GM19397 (cell line): ENCODE measurements around the gene SFXN5.

ENCODE experiments used
- ATAC-seq: cut with Tn5 transposase; IDR thresholded peaks from one replicate; pipeline ENCODE4 v1.9.1; 2021; ENCODE audit warnings: mild to moderate bottlenecking, moderate library complexity; ENCODE audit not compliant: unreplicated experiment

The SFXN5 gene

DNA sequence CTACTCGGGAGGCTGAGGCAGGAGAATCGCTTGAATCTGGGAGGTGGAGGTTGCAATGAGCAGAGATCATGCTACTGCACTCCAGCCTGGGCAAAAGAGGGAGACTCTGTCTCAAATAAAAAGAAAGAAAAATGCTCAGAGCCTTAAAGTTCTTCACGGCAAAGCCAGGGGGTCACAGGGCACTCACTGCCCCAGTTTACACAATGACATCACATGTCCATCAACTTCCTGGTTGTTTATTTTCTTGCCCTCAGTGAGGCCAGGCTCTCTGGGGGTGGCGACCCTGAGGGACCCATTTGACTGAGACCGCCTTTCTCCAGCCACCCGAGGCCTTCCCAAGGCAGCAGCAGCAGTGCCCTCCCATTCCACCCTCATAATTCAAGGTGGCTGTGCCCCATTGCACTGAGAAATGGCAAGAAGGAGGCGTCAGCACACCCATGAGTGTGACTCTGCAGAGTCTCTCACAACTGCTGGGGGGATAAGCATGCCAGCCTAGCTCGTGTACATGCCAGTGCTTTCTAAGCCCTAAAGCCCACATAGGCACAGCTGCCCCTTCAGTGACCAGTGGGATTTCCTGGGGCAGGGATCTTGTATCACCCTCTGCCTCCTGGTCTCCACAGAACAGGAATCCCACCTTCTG lies 50.0 kb downstream of the SFXN5 start:
- no peak for ATAC-seq

DNA sequence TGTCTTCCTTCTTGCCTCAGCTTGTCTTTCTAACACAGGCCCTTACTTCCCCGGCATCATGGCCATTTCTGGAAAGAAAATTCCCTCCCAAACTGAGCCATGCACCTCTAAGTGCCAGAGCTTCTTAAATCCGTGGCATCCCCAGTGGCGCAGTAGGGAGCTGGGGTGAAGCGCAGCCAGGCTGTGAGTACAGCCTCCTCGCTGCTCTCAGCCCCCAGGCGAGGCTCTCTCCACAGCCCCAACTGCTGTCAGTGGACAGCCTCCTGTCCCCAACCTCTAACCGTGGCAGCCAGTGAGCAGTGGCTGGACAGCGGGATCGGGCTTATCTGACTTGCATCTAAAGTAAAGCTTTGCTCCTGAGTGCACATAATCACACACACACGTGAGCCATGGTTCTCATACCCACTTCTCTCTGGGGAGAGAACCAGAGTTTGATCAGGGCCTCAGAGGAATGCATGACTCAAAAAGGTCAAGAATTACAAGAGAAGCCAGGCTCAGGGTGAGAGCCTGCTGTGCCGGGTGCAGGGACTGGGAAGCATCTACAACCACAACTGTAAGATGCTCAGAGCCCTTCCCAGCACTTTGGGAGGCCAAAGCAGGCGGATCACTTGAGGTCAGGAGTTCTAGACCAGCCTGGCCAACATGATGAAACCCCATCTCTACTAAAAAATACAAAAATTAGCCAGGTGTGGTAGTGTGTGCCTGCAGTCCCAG lies 50.7 kb downstream of the SFXN5 start:
- no peak for ATAC-seq

DNA sequence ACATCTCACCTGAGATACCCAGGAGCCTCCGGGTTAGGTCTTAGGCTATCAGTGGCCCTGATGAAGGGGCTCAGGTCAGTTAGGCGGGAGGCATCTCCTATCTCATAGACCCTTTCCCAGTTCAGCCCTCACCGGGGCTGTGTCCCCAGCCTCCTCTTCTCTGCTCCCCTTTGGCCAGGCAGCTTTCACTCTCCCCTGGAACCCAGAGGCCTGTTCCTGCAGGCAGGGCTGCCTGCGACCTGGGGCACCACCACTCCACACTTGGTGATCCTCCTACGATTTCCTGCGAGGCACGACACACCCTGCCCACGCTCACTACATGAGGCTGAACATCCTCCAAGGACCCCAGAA lies 51.2 kb downstream of the SFXN5 start:
- no peak for ATAC-seq

DNA sequence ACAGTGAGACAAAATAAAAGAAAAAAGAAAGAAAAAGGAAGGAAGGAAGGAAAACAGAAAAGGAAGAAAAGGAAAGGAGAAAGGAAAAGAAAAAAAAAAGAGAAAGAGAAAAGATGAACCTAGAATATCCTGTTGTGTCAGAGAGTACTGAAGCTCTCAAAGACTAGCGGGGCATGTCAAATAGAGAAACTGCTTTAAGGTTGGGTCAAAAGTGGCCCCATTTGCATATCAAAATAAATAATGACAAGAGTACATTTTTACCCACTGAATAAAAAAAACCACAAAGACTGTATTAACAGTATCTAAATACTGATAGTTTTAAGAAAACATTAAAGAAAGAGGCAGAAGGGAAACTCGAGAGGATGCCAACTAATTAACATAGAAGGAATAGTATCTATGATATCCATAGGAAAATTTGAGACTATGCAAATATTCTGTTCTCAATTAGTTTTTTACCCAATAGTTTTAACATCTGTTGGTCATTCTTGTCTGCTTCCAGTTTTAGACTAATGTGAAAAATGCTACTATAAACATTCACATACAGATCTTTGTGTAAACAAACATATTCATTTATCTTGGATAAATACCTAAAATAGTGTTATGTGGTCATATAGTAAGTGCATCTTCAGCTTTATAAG lies 53.2 kb downstream of the SFXN5 start:
- ATAC-seq, result no peak

DNA sequence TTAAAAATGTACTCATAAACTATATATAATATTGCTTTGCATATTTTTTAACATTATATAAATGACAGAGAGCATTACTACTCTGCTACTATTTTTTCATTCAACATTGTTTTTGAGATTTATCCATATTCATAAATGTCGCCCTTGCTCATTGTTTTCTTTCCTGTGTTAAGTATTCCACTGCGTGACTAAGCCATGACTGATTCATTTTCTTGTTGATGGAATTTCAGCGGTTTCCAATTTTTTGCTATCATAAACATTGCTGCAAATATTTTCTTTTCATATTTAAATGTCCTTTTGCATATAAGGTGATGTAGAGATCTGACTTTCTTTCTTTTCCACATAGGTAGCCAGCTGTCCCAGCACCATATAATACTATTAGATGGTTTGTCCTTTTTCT lies 57.6 kb downstream of the SFXN5 start:
- ATAC-seq, result no peak

DNA sequence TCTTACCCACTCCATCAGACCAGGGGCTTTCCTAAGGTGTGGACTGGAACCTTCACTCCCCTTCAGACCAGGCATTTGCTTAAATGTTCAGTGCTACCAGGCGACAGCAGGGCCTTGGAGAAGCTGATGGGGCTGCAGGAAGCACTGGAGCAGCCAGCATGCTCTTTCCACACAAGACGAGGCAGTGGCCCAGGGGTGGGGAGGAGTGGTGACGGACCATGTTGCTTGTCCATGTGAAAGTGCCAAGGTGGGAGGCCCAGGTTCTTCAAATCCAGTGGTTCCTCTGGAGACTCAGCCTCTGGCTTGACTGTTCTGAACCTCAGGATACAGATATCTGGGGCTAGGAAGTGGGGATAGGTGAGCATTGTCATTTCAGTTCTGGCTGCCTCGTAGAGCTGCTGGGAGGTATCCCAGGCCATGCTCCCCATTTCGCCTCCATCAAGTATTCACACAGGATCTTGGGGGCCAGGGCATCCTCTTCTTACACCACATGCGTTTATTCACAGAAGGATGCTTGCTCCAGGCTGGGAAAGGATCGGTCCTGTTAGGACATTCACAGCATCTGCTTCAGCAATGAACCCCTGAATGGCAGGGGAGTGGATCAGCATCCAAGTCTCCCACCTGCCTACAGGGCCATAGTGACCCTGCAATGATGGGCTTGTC lies 62.2 kb downstream of the SFXN5 start:
- ATAC-seq, result no peak

DNA sequence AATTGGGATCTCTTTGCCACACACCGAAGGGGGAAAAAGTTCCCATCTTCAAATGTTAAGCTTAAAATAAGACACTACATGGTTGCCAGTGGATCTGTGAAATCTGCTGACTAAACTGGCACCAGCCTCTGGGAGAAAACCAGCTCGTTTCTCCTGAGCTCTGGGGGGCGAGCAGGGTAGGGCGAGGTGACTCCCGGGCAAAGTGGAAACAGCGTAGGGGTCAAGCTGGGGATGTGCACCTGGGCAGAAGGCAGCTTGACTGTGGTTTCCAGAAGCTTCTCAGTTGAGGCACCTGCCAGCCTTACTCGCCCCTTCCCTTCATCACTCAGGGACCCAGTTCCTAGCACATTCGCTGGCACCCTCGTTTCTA lies 62.8 kb downstream of the SFXN5 start:
- ATAC-seq, result no peak

DNA sequence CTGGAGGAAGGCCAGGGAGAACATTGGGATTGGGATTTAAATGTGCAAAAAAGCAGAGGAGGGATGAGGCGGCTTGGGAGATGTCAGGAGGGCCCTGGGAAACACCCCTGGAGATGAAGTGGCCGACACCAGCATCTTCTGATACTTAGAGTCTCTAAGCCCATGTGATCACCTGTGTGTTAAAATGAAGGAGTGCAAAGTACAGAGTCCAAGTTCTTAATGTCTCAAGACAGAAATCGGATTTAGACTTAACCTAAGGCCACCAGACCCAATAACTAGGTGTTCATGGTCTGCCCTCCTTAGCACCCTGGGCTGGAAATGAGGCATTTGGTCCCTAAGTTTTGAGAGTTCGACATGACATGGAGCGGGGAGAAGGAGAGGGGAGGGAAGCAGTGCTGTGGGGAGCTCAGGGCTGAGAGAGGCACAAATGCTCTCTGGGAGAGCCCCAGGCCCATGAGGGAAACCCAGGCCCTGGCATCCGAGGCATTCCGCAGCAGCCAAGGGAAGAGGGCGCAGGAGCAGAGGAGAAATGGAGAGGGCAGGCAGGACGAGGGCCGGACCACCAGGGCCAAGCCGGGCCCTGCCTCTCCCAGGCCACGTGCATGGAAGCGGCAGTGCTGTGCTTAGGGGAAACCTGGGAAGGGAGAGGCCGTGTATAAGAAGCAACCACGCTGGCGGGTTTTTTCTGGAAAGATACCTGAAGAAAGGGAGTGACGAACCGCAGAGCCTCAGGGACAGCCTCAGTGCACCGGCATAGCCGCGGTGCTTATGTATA lies 63.3 kb downstream of the SFXN5 start:
- no peak for ATAC-seq

DNA sequence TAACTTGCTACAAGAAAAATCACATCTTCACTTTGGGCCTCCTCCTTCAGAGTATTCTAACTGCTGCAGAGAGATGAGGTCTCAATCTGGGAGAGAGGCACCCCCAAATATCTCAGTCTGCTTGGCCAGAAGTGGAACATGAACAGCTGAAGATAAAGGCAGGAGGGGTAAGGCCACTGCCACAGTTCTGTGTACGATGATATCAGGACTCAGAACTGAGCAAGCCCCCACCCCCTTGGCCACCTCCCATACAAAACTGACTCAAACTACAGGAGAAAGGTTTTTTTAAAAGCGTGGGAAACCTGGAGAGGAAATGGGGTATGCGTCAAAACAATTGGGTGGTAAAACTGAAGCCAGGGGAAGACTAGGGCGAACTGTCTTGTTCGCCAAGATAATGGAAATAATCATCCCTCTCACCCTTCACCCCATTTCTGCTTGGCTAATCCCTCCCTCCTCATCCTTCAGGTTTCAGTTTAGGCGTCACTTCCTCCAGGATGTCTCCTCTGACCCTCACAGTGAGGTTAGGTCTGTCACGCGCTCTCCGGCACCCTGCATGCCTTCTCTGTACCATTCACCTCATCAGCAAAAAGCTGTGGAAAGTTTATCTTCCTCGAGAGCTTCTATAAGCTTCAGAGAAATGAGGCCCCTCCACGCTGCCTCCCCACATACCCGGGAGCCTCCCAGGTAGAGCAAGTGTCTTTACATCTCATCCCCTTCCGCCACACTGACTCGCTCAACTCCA lies 64.4 kb downstream of the SFXN5 start:
- no peak for ATAC-seq

DNA sequence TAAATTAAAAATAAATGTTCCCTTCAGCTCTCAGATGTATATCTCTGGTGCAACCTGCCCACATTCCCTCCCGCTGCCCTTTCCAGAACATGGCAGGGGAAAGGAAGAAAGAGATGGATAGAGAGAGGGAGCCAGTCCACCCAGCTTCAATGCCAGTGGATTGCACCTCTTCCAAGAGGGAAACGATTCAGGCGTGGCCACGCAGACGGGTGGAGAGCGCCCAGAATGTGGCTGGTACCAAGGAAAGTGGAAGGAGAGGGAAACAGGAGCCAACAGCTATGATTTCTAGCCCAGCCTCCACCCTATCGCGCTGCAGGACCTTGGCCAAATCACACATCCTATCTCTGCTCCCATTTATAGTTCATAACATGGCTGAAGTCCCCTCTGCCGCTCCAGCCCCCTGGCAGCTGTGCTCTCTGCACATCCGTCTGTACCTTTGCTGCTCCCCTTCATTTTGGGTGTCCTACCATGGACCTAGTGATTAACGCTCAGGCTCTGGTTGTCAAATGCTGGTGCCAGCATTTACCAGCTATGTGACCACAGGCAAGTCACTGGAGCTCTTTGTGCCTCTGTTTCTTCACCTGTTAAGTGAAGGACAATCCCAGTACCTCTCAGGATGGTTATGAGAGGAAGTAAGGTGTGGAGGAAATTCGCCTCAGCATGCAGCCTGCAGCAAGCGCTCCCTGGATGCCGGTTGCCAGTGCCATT lies 66.5 kb downstream of the SFXN5 start:
- ATAC-seq, result no peak

DNA sequence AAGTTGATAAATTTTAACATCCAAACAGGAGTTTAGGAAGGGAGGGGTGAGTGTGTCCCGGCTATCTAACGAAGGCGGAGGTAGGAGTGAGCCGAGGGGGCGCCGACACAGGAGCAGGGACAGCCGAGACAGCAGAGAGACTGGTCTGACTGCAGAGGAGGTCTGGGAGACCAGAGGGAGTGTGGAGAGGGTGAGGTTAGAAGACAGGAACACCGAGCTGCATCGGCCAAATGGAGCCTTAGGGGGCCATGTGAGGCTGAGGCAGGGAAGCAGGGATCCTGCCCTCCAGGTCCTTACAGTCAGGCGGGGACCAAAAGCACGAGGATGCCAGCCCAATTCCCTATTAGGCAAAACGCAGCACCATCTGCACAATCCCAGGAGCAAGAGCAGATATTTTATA lies 67.0 kb downstream of the SFXN5 start:
- ATAC-seq, result no peak

DNA sequence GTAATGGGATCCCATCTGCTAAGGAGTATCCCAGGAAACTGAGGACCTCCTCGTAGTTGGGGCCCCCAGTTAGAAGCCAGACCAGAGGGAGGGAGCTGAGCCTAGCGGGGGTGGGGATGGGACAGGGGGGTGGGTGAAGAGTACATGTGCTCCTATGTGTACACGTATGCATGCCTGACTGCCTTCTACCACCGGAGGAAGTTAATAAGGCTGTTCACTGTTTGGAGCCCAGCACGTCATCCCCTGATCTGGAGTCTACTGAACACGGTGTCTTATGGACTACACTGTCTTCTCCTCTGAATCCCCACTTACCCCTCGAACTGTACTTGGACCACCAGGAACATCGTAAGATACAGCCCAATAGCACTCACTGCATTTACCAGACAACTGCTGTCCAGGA lies 68.5 kb downstream of the SFXN5 start:
- ATAC-seq, result no peak

DNA sequence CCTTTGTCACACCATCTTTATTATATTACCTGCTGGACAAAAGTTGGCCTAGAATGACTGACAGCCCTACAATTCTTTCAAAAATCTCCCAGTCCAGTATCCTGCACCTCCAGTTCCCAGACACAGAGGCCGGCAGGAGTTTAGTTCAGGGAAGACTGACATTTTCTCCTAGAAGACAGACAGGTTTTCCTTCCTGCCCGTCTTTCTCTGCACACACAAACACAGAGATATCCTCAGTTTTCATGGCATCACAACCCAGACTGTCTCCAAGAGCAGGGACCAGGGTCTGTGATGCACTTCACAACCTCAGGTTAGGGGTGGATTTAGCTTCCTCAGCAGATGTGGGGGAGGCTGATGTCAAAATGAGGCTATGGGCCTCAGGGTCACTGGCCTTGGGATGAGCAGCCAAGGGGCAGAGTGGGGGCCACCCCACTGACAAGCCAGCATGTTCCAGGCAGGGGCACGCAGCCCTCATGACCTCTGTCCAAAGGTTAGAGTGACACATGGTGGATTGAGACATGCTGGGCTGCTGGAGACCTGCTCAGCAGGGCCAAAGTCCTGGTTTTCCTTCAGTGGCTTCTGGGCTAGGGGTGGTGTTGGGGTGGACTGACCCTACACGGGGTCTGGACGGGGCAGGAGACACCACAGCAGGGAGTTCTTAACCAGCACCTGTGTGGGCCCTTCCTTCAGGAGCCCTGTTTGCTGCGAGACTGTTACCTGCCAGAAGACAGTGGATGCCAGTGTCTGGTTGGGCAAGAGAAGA lies 70.5 kb downstream of the SFXN5 start:
- ATAC-seq, result no peak

DNA sequence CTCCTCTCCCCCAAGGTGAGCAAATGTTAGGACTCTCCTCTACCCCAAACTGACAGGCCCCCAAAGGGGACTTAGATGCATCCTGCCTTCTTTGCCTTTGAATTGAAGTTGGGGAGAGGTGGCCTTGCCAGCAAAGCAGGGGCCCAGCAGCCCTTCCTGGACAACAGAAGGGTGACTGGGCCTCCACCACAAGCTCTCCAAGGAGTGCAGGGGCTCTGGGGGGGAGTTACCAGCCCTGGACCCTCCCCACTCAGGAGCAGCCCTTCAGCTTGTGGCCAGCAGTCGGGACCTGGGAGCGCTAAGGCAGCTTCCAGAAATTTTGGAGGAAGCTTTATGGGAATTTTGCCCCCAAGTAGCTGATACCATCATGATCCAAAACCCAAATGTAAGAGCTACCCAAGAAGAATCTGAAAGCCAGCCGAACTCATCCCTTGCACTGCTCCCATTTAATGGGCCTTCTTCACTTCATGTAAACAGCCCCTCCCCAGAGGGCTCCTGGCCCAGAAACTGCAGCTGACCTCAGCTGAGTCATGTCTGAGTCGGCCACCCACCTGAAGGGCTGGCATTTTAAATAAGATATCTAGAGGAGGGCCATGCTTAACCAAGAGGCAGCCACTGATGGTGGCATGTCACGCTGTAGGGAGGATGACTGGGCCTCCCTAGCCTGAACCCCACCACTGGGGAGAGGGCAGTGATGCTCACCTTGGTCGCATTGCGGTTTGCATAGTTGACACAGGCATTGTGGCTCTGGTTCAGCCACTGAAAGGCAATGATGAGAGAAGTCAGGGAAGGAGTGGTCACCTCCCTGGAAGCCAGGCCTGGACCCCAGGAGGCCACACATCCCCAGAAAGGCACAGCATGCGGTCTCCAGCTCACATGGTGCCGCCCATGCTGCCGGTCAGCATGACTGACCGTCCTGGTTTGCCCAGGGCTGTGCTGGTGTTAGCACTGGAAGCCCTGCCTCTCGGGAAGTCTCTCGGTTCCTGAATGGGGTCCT lies 71.5 kb downstream of the SFXN5 start:
- ATAC-seq, result no peak

DNA sequence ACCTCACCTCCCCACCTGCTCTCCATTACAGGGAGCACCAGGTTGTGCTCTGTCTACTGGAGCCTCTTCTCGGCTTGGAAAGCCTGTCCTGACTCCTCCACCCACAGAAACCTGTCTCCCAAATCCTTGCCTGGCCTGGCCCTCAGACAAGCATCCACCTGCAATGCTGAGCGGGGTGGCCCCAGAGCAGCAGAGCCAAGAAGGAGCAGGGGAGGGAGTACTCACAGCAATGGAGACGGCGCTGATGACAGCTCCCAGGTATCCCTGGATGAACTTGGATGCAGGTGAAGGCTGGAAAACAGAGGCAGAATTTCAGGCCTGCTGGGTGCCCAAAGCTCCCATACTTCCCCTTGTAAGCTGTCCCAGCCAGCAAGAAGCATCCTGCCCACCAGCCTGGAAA lies 72.8 kb downstream of the SFXN5 start:
- ATAC-seq, result no peak

DNA sequence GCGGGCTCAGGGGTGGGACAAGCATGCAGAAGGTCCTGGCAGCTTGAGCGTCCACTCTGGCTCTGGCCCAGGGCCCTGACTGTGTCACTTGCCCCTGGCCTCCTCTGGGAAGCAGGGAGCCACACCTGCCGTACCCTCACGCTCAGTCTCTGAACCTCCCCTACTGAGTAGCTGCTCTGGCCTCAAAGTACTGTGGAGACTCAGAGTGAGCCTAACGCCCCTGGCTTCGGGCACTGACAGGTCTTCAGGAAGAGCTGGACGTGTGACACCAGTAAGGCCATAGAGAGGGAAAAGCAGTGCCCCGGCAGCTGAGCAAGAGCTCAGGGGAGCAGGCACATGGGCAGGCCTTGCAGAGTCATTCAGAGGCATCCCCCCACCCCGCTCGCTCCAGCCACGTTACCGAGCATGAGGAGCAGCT lies 73.3 kb downstream of the SFXN5 start:
- no peak for ATAC-seq

DNA sequence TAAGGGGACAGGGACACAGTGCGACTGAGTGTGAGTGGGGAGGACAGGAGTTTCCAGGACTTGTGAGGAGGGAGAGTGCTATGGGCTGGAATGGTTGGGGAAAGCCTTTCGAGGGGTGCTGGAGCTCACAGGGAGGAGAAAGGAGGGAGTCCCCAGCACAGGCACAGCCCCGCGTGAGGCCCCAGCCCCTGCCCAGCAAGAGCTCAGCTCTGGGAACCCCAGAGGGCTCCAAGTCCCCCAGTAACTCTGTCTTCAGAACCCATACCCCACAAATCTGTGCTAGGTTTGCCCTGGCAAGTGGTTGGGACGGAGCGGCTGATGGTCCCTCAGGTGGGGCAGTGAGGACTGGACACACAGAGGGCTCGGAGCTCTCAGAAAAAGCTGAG lies 75.4 kb downstream of the SFXN5 start:
- no peak for ATAC-seq
